ENCODE results near the gene GSE1. TPM values are rescaled to one million over a fixed set of nuclear protein-coding genes. Genes with fewer than 3 reads are reported as not detected.

Gene GSE1
- total RNA-seq, 2 donors from 2014 or later = 72.6 to 96.2 TPM

GRCh38 chr16:85574672-85575475 lies 38.2 kb upstream of the GSE1 start:
- Histone ChIP-seq H3K27ac (peak overlapping the region; percentile 61 to 87), H3K4me3 (peak overlapping the region; percentile 59), H3K27me3 (replicated peaks; ENCODE audit: insufficient read depth) (no peaks in the 10 kb centered on the region), H3K9me3 (no peaks in the 10 kb centered on the region), H3K4me1 (ENCODE audit: control insufficient read depth in 1 of 2, low read depth in 2 of 2) (peaks cover 19 to 31% of the 10 kb centered on the region in 2 donors), H3K36me3 (no peaks in the 10 kb centered on the region)
- ATAC-seq (ENCODE audit: insufficient number of reproducible peaks, low FRiP score, low read depth) = no peak
- no peak for DNase-seq (ENCODE audit: low spot score)
- TF ChIP-seq CTCF (IDR thresholded peaks at IDR 0.05) = no peak

- Histone ChIP-seq H3K4me1 (ENCODE audit: control insufficient read depth in 1 of 2, low read depth in 2 of 2) (peaks cover 19 to 31% of the 10 kb centered on the region in 2 donors), H3K36me3 (no peaks in the 10 kb centered on the region), H3K27ac (no peak overlapping the region), H3K4me3 (no peak overlapping the region), H3K27me3 (replicated peaks; ENCODE audit: insufficient read depth) (no peaks in the 10 kb centered on the region), H3K9me3 (no peaks in the 10 kb centered on the region)
- DNase-seq (ENCODE audit: low spot score) = no peak
- no peak for ATAC-seq (ENCODE audit: insufficient number of reproducible peaks, low FRiP score, low read depth)
- no peak for TF ChIP-seq CTCF (IDR thresholded peaks at IDR 0.05)
Observed at GRCh38 chr16:85575920-85576319, 37.2 kb upstream of the GSE1 start.

GRCh38 chr16:85576944-85577343 lies 36.2 kb upstream of the GSE1 start:
- no peak for ATAC-seq (ENCODE audit: insufficient number of reproducible peaks, low FRiP score, low read depth)
- no peaks in the 10 kb centered on the region for H3K9me3 ChIP-seq
- H3K4me1 ChIP-seq (ENCODE audit: control insufficient read depth in 1 of 2, low read depth in 2 of 2) = peaks cover 19 to 31% of the 10 kb centered on the region in 2 donors

GRCh38 chr16:85577899-85578598 lies 35.1 kb upstream of the GSE1 start:
- Histone ChIP-seq H3K4me3 (no peak overlapping the region), H3K27me3 (replicated peaks; ENCODE audit: insufficient read depth) (no peaks in the 10 kb centered on the region), H3K4me1 (ENCODE audit: control insufficient read depth in 1 of 2, low read depth in 2 of 2) (peaks cover 19 to 29% of the 10 kb centered on the region in 2 donors), H3K27ac (no peak overlapping the region), H3K36me3 (no peaks in the 10 kb centered on the region), H3K9me3 (no peaks in the 10 kb centered on the region)
- TF ChIP-seq CTCF (IDR thresholded peaks at IDR 0.05) = no peak
- ATAC-seq (ENCODE audit: insufficient number of reproducible peaks, low FRiP score, low read depth) = no peak
- DNase-seq (ENCODE audit: low spot score) = no peak

More at GRCh38 chr16:85576944-85577343, 36.2 kb upstream of the GSE1 start:
- Histone ChIP-seq H3K36me3 (no peaks in the 10 kb centered on the region), H3K27ac (no peak overlapping the region), H3K4me3 (no peak overlapping the region), H3K27me3 (replicated peaks; ENCODE audit: insufficient read depth) (no peaks in the 10 kb centered on the region)
- DNase-seq (ENCODE audit: low spot score) = no peak
- TF ChIP-seq CTCF (IDR thresholded peaks at IDR 0.05) = no peak

GRCh38 chr16:85578599-85578948 lies 34.5 kb upstream of the GSE1 start:
- DNase-seq (ENCODE audit: low spot score) = no peak
- ATAC-seq (ENCODE audit: insufficient number of reproducible peaks, low FRiP score, low read depth) = no peak

More at GRCh38 chr16:85578599-85578948, 34.5 kb upstream of the GSE1 start:
- Histone ChIP-seq H3K9me3 (no peaks in the 10 kb centered on the region), H3K36me3 (no peaks in the 10 kb centered on the region), H3K4me1 (ENCODE audit: control insufficient read depth in 1 of 2, low read depth in 2 of 2) (peaks cover 15 to 24% of the 10 kb centered on the region in 2 donors), H3K27ac (no peak overlapping the region), H3K27me3 (replicated peaks; ENCODE audit: insufficient read depth) (no peaks in the 10 kb centered on the region), H3K4me3 (no peak overlapping the region)
- TF ChIP-seq CTCF (IDR thresholded peaks at IDR 0.05) = no peak
